HG03103 (cell line): ENCODE data around the gene PIEZO2.
"Not testable (repeated sequence)": the region's sequence is repeated elsewhere in the genome, so short reads cannot be mapped to it uniquely, and the experiment has no call there.

Experiments used
- ATAC-seq: cut with Tn5 transposase; IDR thresholded peaks from one replicate; pipeline ENCODE4 v1.9.1; 2021; ENCODE audit warnings: low read depth; ENCODE audit not compliant: unreplicated experiment

PIEZO2 gene

GRCh38 chr18:11153097-11153496 lies 3.7 kb upstream of the PIEZO2 start:
- ATAC-seq: no peak

- ATAC-seq: no peak
Measured at GRCh38 chr18:11150271-11150615, 874 bp upstream of the PIEZO2 start.

GRCh38 chr18:11148680-11149440 lies 509 bp downstream of the PIEZO2 start:
- ATAC-seq: no peak

GRCh38 chr18:11147962-11148679 lies 1.2 kb downstream of the PIEZO2 start:
- no peak for ATAC-seq

- ATAC-seq: no peak
Measured at GRCh38 chr18:11147371-11147951, 1.9 kb downstream of the PIEZO2 start.

GRCh38 chr18:11146947-11147345 lies 2.4 kb downstream of the PIEZO2 start:
- no peak for ATAC-seq

- no peak for ATAC-seq
Measured at GRCh38 chr18:11146238-11146946, 3.0 kb downstream of the PIEZO2 start.

- ATAC-seq: no peak
Measured at GRCh38 chr18:11145413-11146191, 3.8 kb downstream of the PIEZO2 start.

GRCh38 chr18:11137400-11137799 lies 12.0 kb downstream of the PIEZO2 start:
- ATAC-seq: no peak

- ATAC-seq: no peak
Measured at GRCh38 chr18:11136241-11136640, 13.1 kb downstream of the PIEZO2 start.

- ATAC-seq: no peak
Measured at GRCh38 chr18:11134940-11135339, 14.4 kb downstream of the PIEZO2 start.

GRCh38 chr18:11129059-11129458 lies 20.3 kb downstream of the PIEZO2 start:
- ATAC-seq: not testable (repeated sequence)

- no peak for ATAC-seq
Measured at GRCh38 chr18:11125492-11126315, 23.7 kb downstream of the PIEZO2 start.

GRCh38 chr18:11124054-11124453 lies 25.3 kb downstream of the PIEZO2 start:
- ATAC-seq: no peak

GRCh38 chr18:11121443-11121849 lies 27.9 kb downstream of the PIEZO2 start:
- ATAC-seq: no peak

GRCh38 chr18:11119959-11120587 lies 29.3 kb downstream of the PIEZO2 start:
- ATAC-seq: no peak

GRCh38 chr18:11119550-11119949 lies 29.8 kb downstream of the PIEZO2 start:
- no peak for ATAC-seq

- no peak for ATAC-seq
Measured at GRCh38 chr18:11118051-11118766, 31.2 kb downstream of the PIEZO2 start.
